GM23338 (cell line): ENCODE data around the gene SHF. TPM values are rescaled to one million over a fixed set of nuclear protein-coding genes. Genes with fewer than 3 reads are reported as not detected.
A peak's percentile ranks its signal among the peaks of the same experiment; 100 is the strongest.

ENCODE experiments used
- ATAC-seq: fragments of 200-7000 bp; cut with Tn5 transposase; 3 replicates; pipeline ENCODE4 v1.9.1; 2020
- DNase-seq: peaks from one replicate; pipeline ENCODE4 v3.0.0-alpha.2; 2015; ENCODE audit warnings: low spot score
- H2AFZ ChIP-seq: fragments of 200-600 bp; sonication (generic); 2 replicates; pipeline ENCODE4 v1.8.0; 2016; ENCODE audit warnings: antibody characterized with exemption, mild to moderate bottlenecking, moderate library complexity
- H3F3A ChIP-seq: fragments of 200-600 bp; sonication (generic); replicated peaks from 2 replicates; pipeline ENCODE4 v1.8.0; 2017; ENCODE audit warnings: antibody characterized with exemption, mixed run types, low read depth
- H3K27ac ChIP-seq: fragments of 200-600 bp; sonication (generic); 2 replicates; pipeline ENCODE4 v1.6.1; 2016; ENCODE audit warnings: low read depth
- H3K27me3 ChIP-seq: fragments of 200-600 bp; sonication (generic); 2 replicates; pipeline ENCODE4 v1.8.0; 2016; ENCODE audit warnings: mild to moderate bottlenecking, mixed run types, moderate library complexity; ENCODE audit not compliant: insufficient read depth
- H3K36me3 ChIP-seq: fragments of 200-600 bp; sonication (generic); 2 replicates; pipeline ENCODE4 v1.8.0; 2016; ENCODE audit warnings: mild to moderate bottlenecking; ENCODE audit not compliant: insufficient read depth
- H3K4me1 ChIP-seq: fragments of 200-600 bp; sonication (generic); 2 replicates; pipeline ENCODE4 v1.8.0; 2016; ENCODE audit warnings: mild to moderate bottlenecking, moderate library complexity; ENCODE audit not compliant: insufficient read depth
- H3K4me2 ChIP-seq: fragments of 200-600 bp; sonication (generic); 2 replicates; pipeline ENCODE4 v1.7.1; 2017; ENCODE audit warnings: mixed run types
- H3K4me3 ChIP-seq: fragments of 200-600 bp; sonication (generic); 2 replicates; pipeline ENCODE4 v1.6.1; 2016; ENCODE audit warnings: mixed run types
- H3K79me2 ChIP-seq: fragments of 200-600 bp; sonication (generic); replicated peaks from 2 replicates; pipeline ENCODE4 v1.8.0; 2017; ENCODE audit warnings: mild to moderate bottlenecking; ENCODE audit not compliant: insufficient read depth
- H3K9me2 ChIP-seq: fragments of 200-600 bp; sonication (generic); 2 replicates; pipeline ENCODE4 v1.8.0; 2017; ENCODE audit not compliant: insufficient read depth
- H4K20me1 ChIP-seq: fragments of 200-600 bp; sonication (generic); replicated peaks from 2 replicates; pipeline ENCODE4 v1.8.0; 2017; ENCODE audit warnings: mild to moderate bottlenecking; ENCODE audit not compliant: insufficient read depth
- H3K27ac Mint-ChIP-seq: 2 replicates; pipeline ENCODE4 v1.8.0; 2020; ENCODE audit warnings: inconsistent platforms, mild to moderate bottlenecking, moderate library complexity, mixed read lengths
- H3K27me3 Mint-ChIP-seq: 3 replicates; pipeline ENCODE4 v1.8.0; 2022; ENCODE audit warnings: low read depth, mild to moderate bottlenecking, moderate library complexity, mixed read lengths, inconsistent platforms; ENCODE audit not compliant: insufficient read depth, poor library complexity
- H3K36me3 Mint-ChIP-seq: 3 replicates; pipeline ENCODE4 v1.8.0; 2021; ENCODE audit warnings: low read depth, mild to moderate bottlenecking, inconsistent platforms, moderate library complexity, mixed read lengths
- H3K4me1 Mint-ChIP-seq: 3 replicates; pipeline ENCODE4 v1.8.0; 2020; ENCODE audit warnings: mild to moderate bottlenecking, inconsistent platforms, mixed read lengths
- H3K4me3 Mint-ChIP-seq: 3 replicates; pipeline ENCODE4 v1.8.0; 2021; ENCODE audit warnings: moderate library complexity, mild to moderate bottlenecking, inconsistent platforms, mixed read lengths
- H3K9me3 Mint-ChIP-seq: 3 replicates; pipeline ENCODE4 v1.8.0; 2020; ENCODE audit warnings: moderate library complexity, mild to moderate bottlenecking, inconsistent platforms, mixed read lengths
- EZH2 ChIP-seq: fragments of 200-600 bp; sonication (generic); IDR thresholded peaks from one replicate; pipeline ENCODE4 v1.8.0; 2017; ENCODE audit warnings: antibody characterized with exemption, mild to moderate bottlenecking, low read depth; ENCODE audit not compliant: unreplicated experiment
- EZH2phosphoT487 ChIP-seq: fragments of 200-600 bp; sonication (generic); IDR thresholded peaks from one replicate; pipeline ENCODE4 v1.8.1; 2018; ENCODE audit warnings: antibody characterized with exemption; ENCODE audit not compliant: unreplicated experiment
- JUNB ChIP-seq: IDR thresholded peaks from one replicate; pipeline ENCODE4 v1.6.1; 2016; ENCODE audit warnings: antibody characterized with exemption; ENCODE audit not compliant: unreplicated experiment
- NANOG ChIP-seq: IDR thresholded peaks from 2 replicates; pipeline ENCODE4 v1.6.1; 2016; ENCODE audit warnings: antibody characterized with exemption, borderline replicate concordance
- POLR2AphosphoS5 ChIP-seq: IDR thresholded peaks from 2 replicates; pipeline ENCODE4 v1.6.1; 2016; ENCODE audit warnings: antibody characterized with exemption, low read depth
- STAT1 ChIP-seq: IDR thresholded peaks from one replicate; pipeline ENCODE4 v1.6.1; 2016; ENCODE audit warnings: antibody characterized with exemption; ENCODE audit not compliant: unreplicated experiment
- ZNF114 ChIP-seq: fragments of 250-450 bp; sonication (Bioruptor Pico); IDR thresholded peaks from 2 replicates; pipeline ENCODE4 v1.5.0; 2020; ENCODE audit warnings: mild to moderate bottlenecking, moderate library complexity
- ZNF331 ChIP-seq: fragments of 250-450 bp; sonication (Bioruptor Pico); IDR thresholded peaks from 2 replicates; pipeline ENCODE4 v1.5.0; 2020; ENCODE audit warnings: low read depth, mild to moderate bottlenecking, moderate library complexity
- polyA plus RNA-seq: library from polyadenylated mRNA; unstranded; fragments of >200 nt; fragmentation: Nextera tagmentation; extraction: Ambion mirVana; gene quantifications from 2 replicates; pipeline ENCODE4 v1.2.1, GENCODE V29; 2016
- total RNA-seq: library from RNA; depleted of rRNA; stranded (reverse); fragments of >200 nt; shearing (Covaris generic); gene quantifications from 2 replicates; pipeline ENCODE4 v1.2.3, GENCODE V29; 2014
- TF ChIP-seq, protein P1 (sequence below), 2 experiments: fragments of 200-600 bp in 1 of 2; sonication (generic) in 1 of 2; conservative IDR thresholded peaks; 2 replicates each; pipeline versions ENCODE4 v1.5.1 to v1.6.1; 2016 to 2017; ENCODE audit warnings: antibody characterized with exemption in 2 of 2, low read depth in 2 of 2, mild to moderate bottlenecking in 2 of 2, moderate library complexity in 1 of 2
- TF ChIP-seq, protein P2 (sequence below): IDR thresholded peaks from 2 replicates; pipeline ENCODE4 v1.6.1; 2016; ENCODE audit warnings: antibody characterized with exemption
- TF ChIP-seq, protein P3 (sequence below): IDR thresholded peaks from one replicate; pipeline ENCODE4 v1.6.1; 2018; ENCODE audit warnings: antibody characterized with exemption; ENCODE audit not compliant: unreplicated experiment

Gene SHF
- total and polyA plus RNA-seq, 2 experiments from 2014 or later, result 5.8 to 15.6 TPM

DNA sequence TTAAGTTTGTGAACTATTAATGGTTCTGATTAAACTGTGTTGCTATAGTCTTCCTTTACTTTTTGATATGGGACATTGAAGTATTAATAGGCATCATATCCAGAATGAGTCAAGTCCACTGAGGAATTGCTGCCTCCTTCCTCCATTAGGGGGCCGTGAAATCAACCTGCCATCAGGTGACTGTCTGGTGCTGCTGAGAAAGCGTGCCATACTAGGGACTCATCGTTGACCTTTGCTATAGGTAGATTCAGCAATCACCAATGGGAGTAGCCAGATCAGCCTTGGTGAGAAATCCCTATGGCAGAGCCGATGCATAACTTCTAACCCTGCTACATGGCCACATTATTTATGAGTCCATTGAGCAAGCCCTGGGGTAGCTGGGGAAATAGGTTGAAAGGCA, 34.2 kb upstream of the SHF start:
- Mint-ChIP-seq H3K9me3 (no peaks in the 10 kb centered on the region; the same call in 2 of the 3 replicates), H3K27me3 (peaks cover 2% of the 10 kb centered on the region), H3K27ac (no peak overlapping the region), H3K4me1 (peaks cover 9% of the 10 kb centered on the region; the same call in 1 of the 3 replicates), H3K36me3 (no peaks in the 10 kb centered on the region), H3K4me3 (no peak overlapping the region)
- H3K4me2 ChIP-seq, result no peak overlapping the region
- TF ChIP-seq, protein P1, sequence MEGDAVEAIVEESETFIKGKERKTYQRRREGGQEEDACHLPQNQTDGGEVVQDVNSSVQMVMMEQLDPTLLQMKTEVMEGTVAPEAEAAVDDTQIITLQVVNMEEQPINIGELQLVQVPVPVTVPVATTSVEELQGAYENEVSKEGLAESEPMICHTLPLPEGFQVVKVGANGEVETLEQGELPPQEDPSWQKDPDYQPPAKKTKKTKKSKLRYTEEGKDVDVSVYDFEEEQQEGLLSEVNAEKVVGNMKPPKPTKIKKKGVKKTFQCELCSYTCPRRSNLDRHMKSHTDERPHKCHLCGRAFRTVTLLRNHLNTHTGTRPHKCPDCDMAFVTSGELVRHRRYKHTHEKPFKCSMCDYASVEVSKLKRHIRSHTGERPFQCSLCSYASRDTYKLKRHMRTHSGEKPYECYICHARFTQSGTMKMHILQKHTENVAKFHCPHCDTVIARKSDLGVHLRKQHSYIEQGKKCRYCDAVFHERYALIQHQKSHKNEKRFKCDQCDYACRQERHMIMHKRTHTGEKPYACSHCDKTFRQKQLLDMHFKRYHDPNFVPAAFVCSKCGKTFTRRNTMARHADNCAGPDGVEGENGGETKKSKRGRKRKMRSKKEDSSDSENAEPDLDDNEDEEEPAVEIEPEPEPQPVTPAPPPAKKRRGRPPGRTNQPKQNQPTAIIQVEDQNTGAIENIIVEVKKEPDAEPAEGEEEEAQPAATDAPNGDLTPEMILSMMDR (conservative IDR thresholded peaks at IDR 0.05; ENCODE audit: low read depth in 2 of 2), result peak; percentile 37 to 40
- TF ChIP-seq NANOG, result no peak
- H2AFZ ChIP-seq, result no peak overlapping the region
- H3K27ac ChIP-seq, result no peak overlapping the region
- no peaks in the 10 kb centered on the region for H3K79me2 ChIP-seq
- no peaks in the 10 kb centered on the region for H3K36me3 ChIP-seq
- H3K4me3 ChIP-seq, result no peak overlapping the region
- H3K4me1 ChIP-seq, result no peaks in the 10 kb centered on the region; the same call in 1 of the 2 replicates
- H3K9me2 ChIP-seq, result no peaks in the 10 kb centered on the region
- DNase-seq, result peak; percentile 15
- H4K20me1 ChIP-seq, result 0 out of 2 replicates have a peak, but pooled peaks cover 3% of the 10 kb centered on the region
- no peaks in the 10 kb centered on the region for H3F3A ChIP-seq
- H3K27me3 ChIP-seq, result no peaks in the 10 kb centered on the region
- peak; percentile 56; the same call in 2 of the 3 replicates for ATAC-seq

DNA sequence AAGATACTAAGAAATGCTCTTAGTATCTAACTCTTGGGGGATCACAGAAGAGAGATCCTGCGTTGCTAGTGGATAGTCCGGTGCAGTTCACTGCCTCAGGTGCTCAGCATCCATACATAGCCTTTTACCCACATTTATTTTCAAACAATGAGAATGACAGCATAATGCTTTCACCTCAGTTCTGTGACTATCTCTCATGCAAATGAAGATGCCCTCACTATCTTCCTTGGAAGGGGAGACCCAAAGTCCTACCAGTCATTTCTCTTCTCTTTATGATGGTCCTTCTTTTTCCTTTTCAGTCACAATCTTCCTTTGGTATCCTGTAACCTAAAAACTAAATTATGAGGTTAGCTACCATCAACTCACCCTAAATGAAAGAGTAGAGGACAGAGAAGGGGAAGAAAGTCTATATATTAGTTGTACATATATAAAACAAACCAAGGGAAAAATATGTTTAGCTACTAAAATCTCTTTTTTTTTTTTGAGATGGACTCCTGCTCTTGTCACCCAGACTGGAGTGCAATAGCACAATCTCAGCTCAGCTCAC, 33.4 kb upstream of the SHF start:
- no peak overlapping the region for H3K4me3 Mint-ChIP-seq
- peaks cover 9% of the 10 kb centered on the region; the same call in 1 of the 3 replicates for H3K4me1 Mint-ChIP-seq
- no peaks in the 10 kb centered on the region for H3K27me3 ChIP-seq
- DNase-seq (no peak), ATAC-seq (no peak)
- no peak overlapping the region for H3K4me2 ChIP-seq
- no peaks in the 10 kb centered on the region for H3K79me2 ChIP-seq
- H3K27ac Mint-ChIP-seq, result no peak overlapping the region
- H3K27me3 Mint-ChIP-seq, result peaks cover 2% of the 10 kb centered on the region
- no peaks in the 10 kb centered on the region for H3K36me3 ChIP-seq
- H3K36me3 Mint-ChIP-seq, result no peaks in the 10 kb centered on the region
- no peak overlapping the region for H3K27ac ChIP-seq
- no peak overlapping the region for H3K4me3 ChIP-seq
- no peaks in the 10 kb centered on the region for H3K9me3 Mint-ChIP-seq
- H3K4me1 ChIP-seq, result no peaks in the 10 kb centered on the region; the same call in 1 of the 2 replicates
- 0 out of 2 replicates have a peak, but pooled peaks cover 3% of the 10 kb centered on the region for H4K20me1 ChIP-seq
- H2AFZ ChIP-seq, result no peak overlapping the region
- no peaks in the 10 kb centered on the region for H3F3A ChIP-seq
- H3K9me2 ChIP-seq, result no peaks in the 10 kb centered on the region
- TF ChIP-seq EZH2phosphoT487 (no peak), POLR2AphosphoS5 (no peak), JUNB (no peak), ZNF331 (CRISPR knock-in tag) (no peak), EZH2 (no peak), ZNF114 (CRISPR knock-in tag) (no peak), STAT1 (no peak)
- TF ChIP-seq, protein P2, sequence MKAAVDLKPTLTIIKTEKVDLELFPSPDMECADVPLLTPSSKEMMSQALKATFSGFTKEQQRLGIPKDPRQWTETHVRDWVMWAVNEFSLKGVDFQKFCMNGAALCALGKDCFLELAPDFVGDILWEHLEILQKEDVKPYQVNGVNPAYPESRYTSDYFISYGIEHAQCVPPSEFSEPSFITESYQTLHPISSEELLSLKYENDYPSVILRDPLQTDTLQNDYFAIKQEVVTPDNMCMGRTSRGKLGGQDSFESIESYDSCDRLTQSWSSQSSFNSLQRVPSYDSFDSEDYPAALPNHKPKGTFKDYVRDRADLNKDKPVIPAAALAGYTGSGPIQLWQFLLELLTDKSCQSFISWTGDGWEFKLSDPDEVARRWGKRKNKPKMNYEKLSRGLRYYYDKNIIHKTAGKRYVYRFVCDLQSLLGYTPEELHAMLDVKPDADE, result no peak
- TF ChIP-seq, protein P1 (conservative IDR thresholded peaks at IDR 0.05; ENCODE audit: low read depth in 2 of 2), result no peak
- TF ChIP-seq, protein P3, sequence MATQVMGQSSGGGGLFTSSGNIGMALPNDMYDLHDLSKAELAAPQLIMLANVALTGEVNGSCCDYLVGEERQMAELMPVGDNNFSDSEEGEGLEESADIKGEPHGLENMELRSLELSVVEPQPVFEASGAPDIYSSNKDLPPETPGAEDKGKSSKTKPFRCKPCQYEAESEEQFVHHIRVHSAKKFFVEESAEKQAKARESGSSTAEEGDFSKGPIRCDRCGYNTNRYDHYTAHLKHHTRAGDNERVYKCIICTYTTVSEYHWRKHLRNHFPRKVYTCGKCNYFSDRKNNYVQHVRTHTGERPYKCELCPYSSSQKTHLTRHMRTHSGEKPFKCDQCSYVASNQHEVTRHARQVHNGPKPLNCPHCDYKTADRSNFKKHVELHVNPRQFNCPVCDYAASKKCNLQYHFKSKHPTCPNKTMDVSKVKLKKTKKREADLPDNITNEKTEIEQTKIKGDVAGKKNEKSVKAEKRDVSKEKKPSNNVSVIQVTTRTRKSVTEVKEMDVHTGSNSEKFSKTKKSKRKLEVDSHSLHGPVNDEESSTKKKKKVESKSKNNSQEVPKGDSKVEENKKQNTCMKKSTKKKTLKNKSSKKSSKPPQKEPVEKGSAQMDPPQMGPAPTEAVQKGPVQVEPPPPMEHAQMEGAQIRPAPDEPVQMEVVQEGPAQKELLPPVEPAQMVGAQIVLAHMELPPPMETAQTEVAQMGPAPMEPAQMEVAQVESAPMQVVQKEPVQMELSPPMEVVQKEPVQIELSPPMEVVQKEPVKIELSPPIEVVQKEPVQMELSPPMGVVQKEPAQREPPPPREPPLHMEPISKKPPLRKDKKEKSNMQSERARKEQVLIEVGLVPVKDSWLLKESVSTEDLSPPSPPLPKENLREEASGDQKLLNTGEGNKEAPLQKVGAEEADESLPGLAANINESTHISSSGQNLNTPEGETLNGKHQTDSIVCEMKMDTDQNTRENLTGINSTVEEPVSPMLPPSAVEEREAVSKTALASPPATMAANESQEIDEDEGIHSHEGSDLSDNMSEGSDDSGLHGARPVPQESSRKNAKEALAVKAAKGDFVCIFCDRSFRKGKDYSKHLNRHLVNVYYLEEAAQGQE, result no peak
